ENCODE results near the gene DNAH7. TPM values are rescaled to one million over a fixed set of nuclear protein-coding genes. Genes with fewer than 3 reads are reported as not detected.

DNAH7 gene
- total RNA-seq, 2 experiments from 2014 or later = 0.29 TPM; not detected in 1

- no peak overlapping the region for H3K4me3 Mint-ChIP-seq
- no peak for DNase-seq
- no peaks in the 10 kb centered on the region for H3K27me3 Mint-ChIP-seq (ENCODE audit: low read depth)
- no peaks in the 10 kb centered on the region for H3K36me3 Mint-ChIP-seq (ENCODE audit: low read depth)
- no peaks in the 10 kb centered on the region for H3K4me1 Mint-ChIP-seq (ENCODE audit: low read depth)
- no peaks in the 10 kb centered on the region for H3K9me3 Mint-ChIP-seq
- CTCF ChIA-PET = interaction anchor here (0.7 kb wide), 1 partner anchor 344 kb away, joined by 3 read pairs; no protein-coding TSS in a partner anchor
- intact Hi-C loops (cut with micrococcal nuclease) = no loop called here
- H3K27ac Mint-ChIP-seq = no peak overlapping the region
Observed at GRCh38 chr2:195902857-195903256, 165.8 kb downstream of the DNAH7 start.

DNA sequence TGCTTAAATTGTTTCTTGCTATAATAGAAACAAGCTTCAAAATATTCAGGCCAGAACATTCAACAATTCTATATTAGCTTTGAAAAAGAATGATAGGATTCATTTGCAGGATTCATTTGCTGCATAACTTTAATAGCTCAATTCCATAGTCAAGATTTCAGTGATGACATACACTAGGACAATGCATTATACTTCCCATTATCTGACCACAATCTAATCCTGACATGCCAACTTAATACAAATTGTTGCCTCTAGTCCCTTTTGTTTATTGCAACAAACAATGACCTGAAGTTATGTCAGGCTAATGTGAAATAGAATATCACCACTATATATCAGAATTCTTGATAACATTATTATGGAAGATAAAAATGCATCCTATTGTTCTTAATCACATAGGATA lies 169.4 kb downstream of the DNAH7 start:
- no peaks in the 10 kb centered on the region for H3K36me3 Mint-ChIP-seq (ENCODE audit: low read depth)
- no peak for DNase-seq
- no peak overlapping the region for H3K27ac Mint-ChIP-seq
- no peaks in the 10 kb centered on the region for H3K4me1 Mint-ChIP-seq (ENCODE audit: low read depth)
- intact Hi-C loops (cut with micrococcal nuclease) = no loop called here
- H3K4me3 Mint-ChIP-seq = no peak overlapping the region
- H3K27me3 Mint-ChIP-seq (ENCODE audit: low read depth) = peaks cover 3% of the 10 kb centered on the region
- H3K9me3 Mint-ChIP-seq = no peaks in the 10 kb centered on the region
- CTCF ChIA-PET = interaction anchor here (0.7 kb wide), 1 partner anchor 626 kb away, joined by 3 read pairs; no protein-coding TSS in a partner anchor

DNA sequence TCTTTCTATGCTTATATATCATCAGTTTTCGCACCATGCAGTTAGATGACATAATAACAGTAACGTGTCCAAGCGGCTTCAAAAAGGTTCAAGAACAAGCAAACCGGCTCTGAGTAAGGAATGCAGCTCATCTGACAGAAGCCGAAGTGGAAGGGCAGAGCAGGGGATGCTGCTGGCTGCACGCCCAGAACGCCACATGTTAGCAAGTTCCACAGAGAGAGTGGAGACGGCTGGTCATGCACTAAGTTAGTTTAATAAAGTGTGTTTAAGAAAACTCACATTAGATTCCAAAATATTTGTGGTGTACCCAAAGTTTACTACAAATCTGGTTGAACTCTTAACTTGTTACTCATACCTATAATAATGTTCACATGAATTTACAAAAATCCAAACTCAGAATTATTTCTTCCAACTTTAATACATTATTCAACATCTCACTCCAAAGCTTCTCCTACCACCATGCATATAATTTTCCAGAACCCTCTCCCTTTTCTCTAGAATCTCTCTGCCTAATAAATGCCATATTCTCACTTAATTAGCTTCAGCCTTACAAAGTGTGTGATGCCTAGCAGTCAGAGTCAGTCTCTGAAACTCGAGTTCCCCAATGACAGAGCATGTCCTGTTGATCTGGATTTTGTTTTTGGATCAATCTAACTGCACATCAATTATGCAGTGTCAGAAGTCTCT lies 170.0 kb downstream of the DNAH7 start:
- no peak overlapping the region for H3K4me3 Mint-ChIP-seq
- no peaks in the 10 kb centered on the region for H3K4me1 Mint-ChIP-seq (ENCODE audit: low read depth)
- intact Hi-C loops (cut with micrococcal nuclease) = no loop called here
- no peak for DNase-seq
- H3K9me3 Mint-ChIP-seq = no peaks in the 10 kb centered on the region
- H3K27ac Mint-ChIP-seq = no peak overlapping the region
- CTCF ChIA-PET = interaction anchor here (0.7 kb wide), 1 partner anchor 625 kb away, joined by 3 read pairs; no protein-coding TSS in a partner anchor
- peaks cover 3% of the 10 kb centered on the region for H3K27me3 Mint-ChIP-seq (ENCODE audit: low read depth)
- H3K36me3 Mint-ChIP-seq (ENCODE audit: low read depth) = no peaks in the 10 kb centered on the region

DNA sequence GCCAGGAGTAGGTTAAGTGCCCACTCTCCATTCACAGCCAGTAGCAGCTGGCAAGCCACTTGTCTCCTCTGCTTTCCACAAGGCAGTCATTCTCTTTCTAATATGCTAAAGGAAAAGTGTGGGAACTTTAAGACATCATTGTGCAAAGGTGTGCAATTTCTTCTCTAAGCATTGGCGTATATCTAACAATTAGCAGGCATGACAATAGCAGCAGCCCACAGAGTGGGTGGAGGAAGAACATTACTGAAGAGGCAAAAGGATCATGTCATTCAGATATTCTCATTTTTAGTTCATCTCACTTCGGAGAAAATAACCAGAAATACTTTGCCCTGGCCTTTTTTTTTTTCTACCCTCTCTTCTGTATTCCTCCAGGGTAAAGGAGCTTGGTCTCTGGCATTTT lies 177.6 kb downstream of the DNAH7 start:
- no peaks in the 10 kb centered on the region for H3K9me3 Mint-ChIP-seq
- no peak overlapping the region for H3K4me3 Mint-ChIP-seq
- H3K4me1 Mint-ChIP-seq (ENCODE audit: low read depth) = no peaks in the 10 kb centered on the region
- peaks cover 2% of the 10 kb centered on the region for H3K27me3 Mint-ChIP-seq (ENCODE audit: low read depth)
- intact Hi-C loops (cut with micrococcal nuclease) = no loop called here
- no peak for DNase-seq
- no peak overlapping the region for H3K27ac Mint-ChIP-seq
- CTCF ChIA-PET = interaction anchor here (1.5 kb wide), 1 partner anchor 176 kb away, joined by 6 read pairs; no protein-coding TSS in a partner anchor
- H3K36me3 Mint-ChIP-seq (ENCODE audit: low read depth) = no peaks in the 10 kb centered on the region

GRCh38 chr2:195879153-195879552 lies 189.5 kb downstream of the DNAH7 start:
- CTCF ChIA-PET = no interaction called here
- Mint-ChIP-seq H3K36me3 (ENCODE audit: low read depth) (no peaks in the 10 kb centered on the region), H3K4me3 (no peak overlapping the region), H3K27ac (no peak overlapping the region), H3K4me1 (ENCODE audit: low read depth) (no peaks in the 10 kb centered on the region), H3K9me3 (no peaks in the 10 kb centered on the region), H3K27me3 (ENCODE audit: low read depth) (no peaks in the 10 kb centered on the region)
- DNase-seq = no peak
- intact Hi-C loops (cut with micrococcal nuclease) = no loop called here

- Mint-ChIP-seq H3K4me3 (no peak overlapping the region), H3K27ac (no peak overlapping the region), H3K27me3 (ENCODE audit: low read depth) (no peaks in the 10 kb centered on the region), H3K4me1 (ENCODE audit: low read depth) (no peaks in the 10 kb centered on the region), H3K9me3 (no peaks in the 10 kb centered on the region), H3K36me3 (ENCODE audit: low read depth) (no peaks in the 10 kb centered on the region)
- DNase-seq = no peak
- CTCF ChIA-PET = no interaction called here
- intact Hi-C loops (cut with micrococcal nuclease) = no loop called here
Observed at GRCh38 chr2:195871326-195871725, 197.3 kb downstream of the DNAH7 start.

DNA sequence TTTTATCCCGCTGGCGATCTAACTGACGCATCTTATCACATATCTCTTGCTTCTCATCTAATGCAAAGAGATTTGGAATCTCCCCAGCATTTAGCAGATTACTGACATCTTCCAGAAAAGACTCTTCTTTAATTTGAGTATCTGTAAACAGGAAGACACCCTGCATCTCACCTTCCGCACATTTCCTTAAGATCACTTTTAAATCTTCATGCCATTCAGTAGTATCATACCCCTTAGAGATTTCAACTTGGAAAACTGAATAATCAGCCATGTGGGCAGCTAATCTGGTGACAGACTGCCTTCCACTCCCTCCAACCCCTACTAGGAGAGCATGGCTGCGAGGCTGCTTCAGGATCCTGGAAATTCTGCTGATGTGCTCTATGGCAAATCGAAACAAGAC lies 204.3 kb downstream of the DNAH7 start:
- Mint-ChIP-seq H3K36me3 (ENCODE audit: low read depth) (no peaks in the 10 kb centered on the region), H3K27ac (no peak overlapping the region), H3K27me3 (ENCODE audit: low read depth) (no peaks in the 10 kb centered on the region), H3K4me1 (ENCODE audit: low read depth) (no peaks in the 10 kb centered on the region), H3K4me3 (no peak overlapping the region), H3K9me3 (no peaks in the 10 kb centered on the region)
- no peak for DNase-seq
- CTCF ChIA-PET = no interaction called here
- intact Hi-C loops (cut with micrococcal nuclease) = no loop called here

GRCh38 chr2:195863564-195863963 lies 205.1 kb downstream of the DNAH7 start:
- Mint-ChIP-seq H3K36me3 (ENCODE audit: low read depth) (no peaks in the 10 kb centered on the region), H3K4me3 (no peak overlapping the region), H3K27ac (no peak overlapping the region), H3K4me1 (ENCODE audit: low read depth) (no peaks in the 10 kb centered on the region), H3K9me3 (no peaks in the 10 kb centered on the region), H3K27me3 (ENCODE audit: low read depth) (no peaks in the 10 kb centered on the region)
- intact Hi-C loops (cut with micrococcal nuclease) = no loop called here
- CTCF ChIA-PET = no interaction called here
- no peak for DNase-seq

DNA sequence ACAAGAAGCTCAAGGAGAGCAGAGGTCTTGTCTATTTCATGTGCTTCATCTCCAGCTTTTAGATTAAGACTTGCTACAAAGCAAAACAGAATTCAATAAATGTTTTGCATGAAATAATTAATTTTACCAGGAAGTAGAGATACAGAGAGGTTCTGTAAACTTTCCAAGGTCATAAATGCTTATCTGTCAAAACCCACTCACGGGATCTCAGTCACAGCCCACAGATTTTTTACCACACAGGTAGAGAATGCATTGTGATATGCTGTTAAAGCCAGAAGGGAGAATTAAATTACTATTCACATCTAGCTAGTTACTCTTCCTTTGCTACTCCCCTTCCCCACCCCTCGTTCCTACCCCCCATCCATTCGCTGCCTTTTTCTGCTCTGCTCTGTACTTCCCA lies 205.5 kb downstream of the DNAH7 start:
- H3K36me3 Mint-ChIP-seq (ENCODE audit: low read depth) = no peaks in the 10 kb centered on the region
- H3K4me1 Mint-ChIP-seq (ENCODE audit: low read depth) = no peaks in the 10 kb centered on the region
- H3K4me3 Mint-ChIP-seq = no peak overlapping the region

GRCh38 chr2:195861821-195862220 lies 206.8 kb downstream of the DNAH7 start:
- intact Hi-C loops (cut with micrococcal nuclease) = no loop called here
- no peaks in the 10 kb centered on the region for H3K9me3 Mint-ChIP-seq
- CTCF ChIA-PET = no interaction called here

More for the DNA sequence above, 205.5 kb downstream of the DNAH7 start:
- no peaks in the 10 kb centered on the region for H3K9me3 Mint-ChIP-seq
- intact Hi-C loops (cut with micrococcal nuclease) = no loop called here
- DNase-seq = no peak
- no peaks in the 10 kb centered on the region for H3K27me3 Mint-ChIP-seq (ENCODE audit: low read depth)
- no peak overlapping the region for H3K27ac Mint-ChIP-seq
- CTCF ChIA-PET = no interaction called here

DNA sequence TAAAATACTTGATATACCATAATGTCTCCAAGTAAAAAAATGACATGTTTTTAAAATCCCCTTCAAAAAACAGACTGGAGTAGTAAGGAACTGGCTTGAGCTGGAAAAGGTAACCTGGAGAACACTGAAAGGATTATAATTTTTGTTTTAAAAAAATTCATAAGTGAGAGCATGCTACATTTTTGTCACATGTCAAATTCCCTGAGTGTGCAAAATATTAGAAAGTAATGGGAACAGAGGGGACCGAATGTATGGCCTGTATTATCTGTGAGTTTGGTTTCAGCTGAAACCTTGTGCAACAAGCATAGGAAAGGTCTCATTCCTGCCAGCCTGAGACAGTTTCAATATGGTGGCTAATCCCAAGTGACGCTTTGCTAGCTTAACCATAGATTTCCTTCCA lies 209.1 kb downstream of the DNAH7 start:
- CTCF ChIA-PET = interaction anchor here (1.0 kb wide), 1 partner anchor 218 kb away, joined by 3 read pairs; no protein-coding TSS in a partner anchor

More at GRCh38 chr2:195861821-195862220, 206.8 kb downstream of the DNAH7 start:
- Mint-ChIP-seq H3K4me1 (ENCODE audit: low read depth) (no peaks in the 10 kb centered on the region), H3K27me3 (ENCODE audit: low read depth) (no peaks in the 10 kb centered on the region), H3K4me3 (no peak overlapping the region), H3K27ac (no peak overlapping the region), H3K36me3 (ENCODE audit: low read depth) (no peaks in the 10 kb centered on the region)
- no peak for DNase-seq

GRCh38 chr2:195857132-195857531 lies 211.5 kb downstream of the DNAH7 start:
- Mint-ChIP-seq H3K27me3 (ENCODE audit: low read depth) (no peaks in the 10 kb centered on the region), H3K36me3 (ENCODE audit: low read depth) (no peaks in the 10 kb centered on the region), H3K4me1 (ENCODE audit: low read depth) (no peaks in the 10 kb centered on the region), H3K27ac (no peak overlapping the region), H3K4me3 (no peak overlapping the region), H3K9me3 (no peaks in the 10 kb centered on the region)
- intact Hi-C loops (cut with micrococcal nuclease) = no loop called here
- CTCF ChIA-PET = interaction anchor here (1.6 kb wide), 1 partner anchor 14 kb away, joined by 3 read pairs; no protein-coding TSS in a partner anchor
- no peak for DNase-seq

More for the DNA sequence above, 209.1 kb downstream of the DNAH7 start:
- Mint-ChIP-seq H3K27ac (no peak overlapping the region), H3K4me3 (no peak overlapping the region), H3K9me3 (no peaks in the 10 kb centered on the region), H3K27me3 (ENCODE audit: low read depth) (no peaks in the 10 kb centered on the region), H3K4me1 (ENCODE audit: low read depth) (no peaks in the 10 kb centered on the region), H3K36me3 (ENCODE audit: low read depth) (no peaks in the 10 kb centered on the region)
- intact Hi-C loops (cut with micrococcal nuclease) = no loop called here
- no peak for DNase-seq

DNA sequence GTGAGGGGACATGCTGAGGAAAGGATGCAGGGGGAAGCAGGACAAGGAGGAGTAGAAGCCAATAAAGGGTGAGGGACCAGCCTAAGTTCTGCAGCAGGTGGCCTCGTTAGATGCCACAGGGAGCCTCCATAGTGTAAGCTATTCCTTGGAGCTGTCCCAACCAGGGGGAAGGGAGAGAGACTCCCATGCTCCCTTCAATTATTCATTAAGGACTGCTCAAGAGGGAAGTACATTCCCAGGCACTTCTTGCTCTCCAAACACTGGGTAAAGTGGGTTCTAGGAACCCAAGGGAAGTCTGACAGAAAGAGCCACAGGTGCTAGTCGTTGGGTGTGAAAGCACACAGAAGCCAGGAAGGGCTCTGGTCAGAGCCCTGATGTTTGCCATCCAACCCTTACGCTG lies 217.9 kb downstream of the DNAH7 start:
- CTCF ChIA-PET = no interaction called here
- no peaks in the 10 kb centered on the region for H3K9me3 Mint-ChIP-seq
- intact Hi-C loops (cut with micrococcal nuclease) = no loop called here
- no peak overlapping the region for H3K4me3 Mint-ChIP-seq
- no peaks in the 10 kb centered on the region for H3K27me3 Mint-ChIP-seq (ENCODE audit: low read depth)
- no peak for DNase-seq
- no peaks in the 10 kb centered on the region for H3K36me3 Mint-ChIP-seq (ENCODE audit: low read depth)
- H3K27ac Mint-ChIP-seq = no peak overlapping the region
- H3K4me1 Mint-ChIP-seq (ENCODE audit: low read depth) = peaks cover 2% of the 10 kb centered on the region

Data from activated naive CD4-positive, alpha-beta T cell treated with anti-CD3 and anti-CD28 coated beads for 36 hours (primary cell).